DOHH2 (cell line): ENCODE results near the gene MBD4.
A peak's percentile ranks its signal among the peaks of the same experiment; 100 is the strongest.

ENCODE experiments used
- H3F3A ChIP-seq: fragments of 200-600 bp; sonication (generic), shearing (Covaris generic); 2 replicates; pipeline ENCODE4 v1.6.0; 2016; ENCODE audit warnings: antibody characterized with exemption, mild to moderate bottlenecking; ENCODE audit not compliant: control insufficient read depth, insufficient read depth
- H3K27ac ChIP-seq: fragments of 200-600 bp; sonication (generic); 2 replicates; pipeline ENCODE4 v1.5.1; 2014; ENCODE audit warnings: low read depth, mild to moderate bottlenecking, low read length, moderate library complexity
- H3K27me3 ChIP-seq: fragments of 200-600 bp; sonication (generic); 2 replicates; pipeline ENCODE4 v1.6.1; 2014; ENCODE audit warnings: mild to moderate bottlenecking, low read length, mixed read lengths; ENCODE audit not compliant: control insufficient read depth
- H3K36me3 ChIP-seq: fragments of 200-600 bp; sonication (generic); 2 replicates; pipeline ENCODE4 v1.6.1; 2014; ENCODE audit warnings: mild to moderate bottlenecking, low read length, moderate library complexity, mixed read lengths; ENCODE audit not compliant: control insufficient read depth
- H3K4me1 ChIP-seq: fragments of 200-600 bp; sonication (generic); 2 replicates; pipeline ENCODE4 v1.6.1; 2014; ENCODE audit warnings: mild to moderate bottlenecking, low read length, mixed read lengths; ENCODE audit not compliant: control insufficient read depth
- H3K4me2 ChIP-seq: fragments of 200-600 bp; sonication (generic); 2 replicates; pipeline ENCODE4 v1.6.0; 2014; ENCODE audit warnings: mild to moderate bottlenecking, low read length, moderate library complexity
- H3K4me3 ChIP-seq: fragments of 200-600 bp; sonication (generic); 2 replicates; pipeline ENCODE4 v1.5.1; 2014; ENCODE audit warnings: mild to moderate bottlenecking, low read length, mixed read lengths
- H3K79me2 ChIP-seq: fragments of 200-600 bp; sonication (generic); 2 replicates; pipeline ENCODE4 v1.6.1; 2014; ENCODE audit warnings: mild to moderate bottlenecking, low read length, mixed read lengths; ENCODE audit not compliant: control insufficient read depth
- H3K9me2 ChIP-seq: fragments of 200-600 bp; sonication (generic); replicated peaks from 2 replicates; pipeline ENCODE4 v1.6.1; 2014; ENCODE audit warnings: mild to moderate bottlenecking, low read length, mixed read lengths; ENCODE audit not compliant: control insufficient read depth
- H3K9me3 ChIP-seq: fragments of 200-600 bp; sonication (generic); 2 replicates; pipeline ENCODE4 v1.6.1; 2014; ENCODE audit warnings: antibody characterized with exemption, low read length, mixed read lengths; ENCODE audit not compliant: control insufficient read depth, insufficient read depth
- H4K20me1 ChIP-seq: fragments of 200-600 bp; sonication (generic); 2 replicates; pipeline ENCODE4 v1.6.0; 2014; ENCODE audit warnings: low read depth, mild to moderate bottlenecking, antibody characterized with exemption, low read length, moderate library complexity; ENCODE audit not compliant: control insufficient read depth, insufficient read depth
- EZH2phosphoT487 ChIP-seq: fragments of 200-600 bp; sonication (generic); IDR thresholded peaks from 2 replicates; pipeline ENCODE4 v1.6.1; 2017; ENCODE audit warnings: borderline replicate concordance, mild to moderate bottlenecking, antibody characterized with exemption, low read length, moderate library complexity, mixed read lengths
- TF ChIP-seq, protein P1 (sequence below): fragments of 200-600 bp; sonication (generic); IDR thresholded peaks from one replicate; pipeline ENCODE4 v1.5.1; 2014; ENCODE audit warnings: antibody characterized with exemption, mild to moderate bottlenecking, low read depth, low read length; ENCODE audit not compliant: poor library complexity, severe bottlenecking

MBD4 gene

DNA sequence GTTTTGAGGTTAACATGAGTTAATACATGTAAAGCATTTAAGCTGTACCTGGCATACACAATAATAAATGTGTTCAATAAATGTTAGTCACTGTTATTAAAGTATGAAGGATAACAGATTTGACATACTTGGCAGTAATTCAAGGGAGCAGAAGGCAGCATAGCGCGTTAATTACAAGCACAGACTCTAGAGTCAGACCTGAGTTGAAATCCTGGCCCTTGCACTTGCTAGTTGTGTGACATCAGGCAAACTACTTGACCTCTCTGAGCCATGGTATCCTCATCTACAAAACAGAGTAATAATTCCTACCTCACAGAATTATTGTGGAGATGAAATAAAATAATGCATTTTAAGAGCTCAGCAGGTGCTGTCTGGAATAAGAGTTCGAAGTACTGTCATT, 5.7 kb upstream of the MBD4 start:
- Histone ChIP-seq H4K20me1 (no peaks in the 10 kb centered on the region), H3K9me3 (no peaks in the 10 kb centered on the region), H3K4me3 (no peak overlapping the region), H3K4me2 (no peak overlapping the region), H3K4me1 (peaks cover 16% of the 10 kb centered on the region), H3K27me3 (no peaks in the 10 kb centered on the region), H3F3A (no peaks in the 10 kb centered on the region), H3K36me3 (no peaks in the 10 kb centered on the region), H3K79me2 (peaks cover 22% of the 10 kb centered on the region), H3K9me2 (no peaks in the 10 kb centered on the region), H3K27ac (no peak overlapping the region)
- TF ChIP-seq, protein P1, sequence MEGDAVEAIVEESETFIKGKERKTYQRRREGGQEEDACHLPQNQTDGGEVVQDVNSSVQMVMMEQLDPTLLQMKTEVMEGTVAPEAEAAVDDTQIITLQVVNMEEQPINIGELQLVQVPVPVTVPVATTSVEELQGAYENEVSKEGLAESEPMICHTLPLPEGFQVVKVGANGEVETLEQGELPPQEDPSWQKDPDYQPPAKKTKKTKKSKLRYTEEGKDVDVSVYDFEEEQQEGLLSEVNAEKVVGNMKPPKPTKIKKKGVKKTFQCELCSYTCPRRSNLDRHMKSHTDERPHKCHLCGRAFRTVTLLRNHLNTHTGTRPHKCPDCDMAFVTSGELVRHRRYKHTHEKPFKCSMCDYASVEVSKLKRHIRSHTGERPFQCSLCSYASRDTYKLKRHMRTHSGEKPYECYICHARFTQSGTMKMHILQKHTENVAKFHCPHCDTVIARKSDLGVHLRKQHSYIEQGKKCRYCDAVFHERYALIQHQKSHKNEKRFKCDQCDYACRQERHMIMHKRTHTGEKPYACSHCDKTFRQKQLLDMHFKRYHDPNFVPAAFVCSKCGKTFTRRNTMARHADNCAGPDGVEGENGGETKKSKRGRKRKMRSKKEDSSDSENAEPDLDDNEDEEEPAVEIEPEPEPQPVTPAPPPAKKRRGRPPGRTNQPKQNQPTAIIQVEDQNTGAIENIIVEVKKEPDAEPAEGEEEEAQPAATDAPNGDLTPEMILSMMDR: no peak
- no peak for TF ChIP-seq EZH2phosphoT487

GRCh38 chr3:129442947-129443346, 3.2 kb upstream of the MBD4 start:
- H3K4me2 ChIP-seq: no peak overlapping the region
- no peaks in the 10 kb centered on the region for H4K20me1 ChIP-seq
- TF ChIP-seq, protein P1: no peak
- H3K36me3 ChIP-seq: peaks cover 11% of the 10 kb centered on the region
- H3K9me2 ChIP-seq: no peaks in the 10 kb centered on the region
- no peaks in the 10 kb centered on the region for H3K27me3 ChIP-seq
- H3K79me2 ChIP-seq: peaks cover 42% of the 10 kb centered on the region
- H3K4me1 ChIP-seq: peaks cover 23% of the 10 kb centered on the region
- H3K4me3 ChIP-seq: no peak overlapping the region
- peaks cover 2% of the 10 kb centered on the region for H3F3A ChIP-seq
- H3K27ac ChIP-seq: no peak overlapping the region
- H3K9me3 ChIP-seq: no peaks in the 10 kb centered on the region

- H3K9me2 ChIP-seq: no peaks in the 10 kb centered on the region
- no peaks in the 10 kb centered on the region for H4K20me1 ChIP-seq
- H3K4me1 ChIP-seq: peaks cover 28% of the 10 kb centered on the region
- H3K9me3 ChIP-seq: no peaks in the 10 kb centered on the region
- no peak for TF ChIP-seq EZH2phosphoT487
- TF ChIP-seq, protein P1: no peak
- no peaks in the 10 kb centered on the region for H3K27me3 ChIP-seq
- peaks cover 7% of the 10 kb centered on the region for H3F3A ChIP-seq
- no peak overlapping the region for H3K4me3 ChIP-seq
- H3K27ac ChIP-seq: no peak overlapping the region
- H3K4me2 ChIP-seq: no peak overlapping the region; the same call in 1 of the 2 replicates
- peaks cover 16% of the 10 kb centered on the region for H3K36me3 ChIP-seq
- H3K79me2 ChIP-seq: peaks cover 47% of the 10 kb centered on the region
Observed at GRCh38 chr3:129442486-129442885, 2.7 kb upstream of the MBD4 start.

- Histone ChIP-seq H3K9me2 (no peaks in the 10 kb centered on the region), H3K79me2 (peaks cover 53% of the 10 kb centered on the region), H3F3A (peaks cover 14% of the 10 kb centered on the region), H3K9me3 (no peaks in the 10 kb centered on the region), H4K20me1 (no peaks in the 10 kb centered on the region), H3K4me2 (peak overlapping the region; percentile 72), H3K27ac (no peak overlapping the region), H3K36me3 (peaks cover 23% of the 10 kb centered on the region), H3K27me3 (no peaks in the 10 kb centered on the region), H3K4me3 (peak overlapping the region; percentile 91), H3K4me1 (peaks cover 35% of the 10 kb centered on the region)
- TF ChIP-seq EZH2phosphoT487: no peak
- TF ChIP-seq, protein P1: no peak
Observed at GRCh38 chr3:129441782-129442181, 2.0 kb upstream of the MBD4 start.
